Mesendoderm (in vitro differentiated cells): ENCODE results near the gene RPL36AL.
A peak's percentile ranks its signal among the peaks of the same experiment; 100 is the strongest.

ENCODE experiments used
- DNase-seq: peaks from one replicate; pipeline ENCODE4 v3.0.0; 2013
- H2AK5ac ChIP-seq: 2 replicates; pipeline ENCODE4 v1.6.1; 2013; ENCODE audit warnings: low read length, inconsistent platforms
- H2BK120ac ChIP-seq: 2 replicates; pipeline ENCODE4 v1.6.1; 2013; ENCODE audit warnings: low read depth, mild to moderate bottlenecking, low read length, moderate library complexity, mixed read lengths
- H2BK15ac ChIP-seq: replicated peaks from 2 replicates; pipeline ENCODE4 v1.6.1; 2013; ENCODE audit warnings: low read depth, mild to moderate bottlenecking, moderate library complexity
- H2BK5ac ChIP-seq: 2 replicates; pipeline ENCODE4 v1.6.1; 2013; ENCODE audit warnings: low read length, inconsistent platforms
- H3K18ac ChIP-seq: 2 replicates; pipeline ENCODE4 v1.6.1; 2013; ENCODE audit warnings: mild to moderate bottlenecking, low read length, mixed read lengths
- H3K23ac ChIP-seq: one replicate; pipeline ENCODE4 v1.6.1; 2013; ENCODE audit warnings: low read length
- H3K27ac ChIP-seq: 2 replicates; pipeline ENCODE4 v1.5.1; 2013; ENCODE audit warnings: low read depth, mild to moderate bottlenecking, inconsistent platforms, low read length, moderate library complexity
- H3K27me3 ChIP-seq: 2 replicates; pipeline ENCODE4 v1.6.1; 2013; ENCODE audit warnings: low read length, control low read depth, mild to moderate bottlenecking, inconsistent platforms; ENCODE audit not compliant: insufficient read depth, poor library complexity
- H3K36me3 ChIP-seq: 2 replicates; pipeline ENCODE4 v1.6.1; 2013; ENCODE audit warnings: low read length, inconsistent platforms; ENCODE audit not compliant: control insufficient read depth, insufficient read depth
- H3K4ac ChIP-seq: one replicate; pipeline ENCODE4 v1.6.1; 2013; ENCODE audit warnings: low read depth, mild to moderate bottlenecking, low read length, moderate library complexity
- H3K4me1 ChIP-seq: 2 replicates; pipeline ENCODE4 v1.6.1; 2013; ENCODE audit warnings: low read depth, low read length, inconsistent platforms; ENCODE audit not compliant: control insufficient read depth
- H3K4me2 ChIP-seq: 2 replicates; pipeline ENCODE4 v1.6.1; 2013; ENCODE audit warnings: low read length
- H3K4me3 ChIP-seq: 2 replicates; pipeline ENCODE4 v1.5.1; 2013; ENCODE audit warnings: mild to moderate bottlenecking, low read length
- H3K56ac ChIP-seq: one replicate; pipeline ENCODE4 v1.6.1; 2013; ENCODE audit warnings: low read length
- H3K79me1 ChIP-seq: 2 replicates; pipeline ENCODE4 v1.6.1; 2013; ENCODE audit warnings: low read length, inconsistent platforms
- H3K79me2 ChIP-seq: 2 replicates; pipeline ENCODE4 v1.6.1; 2013; ENCODE audit warnings: mild to moderate bottlenecking, low read length; ENCODE audit not compliant: control insufficient read depth, insufficient read depth
- H3K9ac ChIP-seq: 2 replicates; pipeline ENCODE4 v1.6.1; 2013; ENCODE audit warnings: low read length, inconsistent platforms
- H4K5ac ChIP-seq: one replicate; pipeline ENCODE4 v1.6.1; 2013; ENCODE audit warnings: low read length
- H4K8ac ChIP-seq: one replicate; pipeline ENCODE4 v1.6.1; 2013; ENCODE audit warnings: low read depth, mild to moderate bottlenecking, control low read depth, low read length, moderate library complexity
- WGBS: extraction: QIAGEN DNeasy Blood & Tissue Kit; methylation state at CpG from one replicate; pipeline ENCODE4 v1.1.7; 2013; ENCODE audit warnings: low lambda C conversion rate, missing lambda C conversion rate; ENCODE audit not compliant: insufficient coverage; ENCODE audit errors: extremely low coverage; 5-methylcytosine and 5-hydroxymethylcytosine counted together

Gene RPL36AL

GRCh38 chr14:49614196-49614595 is 6.2 kb downstream of the RPL36AL start:
- Histone ChIP-seq H3K4ac (no peak overlapping the region), H4K5ac (no peak overlapping the region), H2BK120ac (no peak overlapping the region), H3K4me2 (no peak overlapping the region), H2BK5ac (no peak overlapping the region), H3K27me3 (no peaks in the 10 kb centered on the region), H3K18ac (no peak overlapping the region), H3K4me1 (no peaks in the 10 kb centered on the region), H2AK5ac (no peak overlapping the region), H4K8ac (no peak overlapping the region), H2BK15ac (no peak overlapping the region), H3K79me2 (peaks cover 6% of the 10 kb centered on the region), H3K79me1 (peaks cover 2% of the 10 kb centered on the region), H3K56ac (no peak overlapping the region), H3K4me3 (no peak overlapping the region), H3K27ac (no peak overlapping the region), H3K23ac (no peak overlapping the region), H3K36me3 (peaks cover 3% of the 10 kb centered on the region), H3K9ac (no peak overlapping the region)
- no peak for DNase-seq
- WGBS: no CpG with 5 or more reads among the region's 2 CpGs

DNA sequence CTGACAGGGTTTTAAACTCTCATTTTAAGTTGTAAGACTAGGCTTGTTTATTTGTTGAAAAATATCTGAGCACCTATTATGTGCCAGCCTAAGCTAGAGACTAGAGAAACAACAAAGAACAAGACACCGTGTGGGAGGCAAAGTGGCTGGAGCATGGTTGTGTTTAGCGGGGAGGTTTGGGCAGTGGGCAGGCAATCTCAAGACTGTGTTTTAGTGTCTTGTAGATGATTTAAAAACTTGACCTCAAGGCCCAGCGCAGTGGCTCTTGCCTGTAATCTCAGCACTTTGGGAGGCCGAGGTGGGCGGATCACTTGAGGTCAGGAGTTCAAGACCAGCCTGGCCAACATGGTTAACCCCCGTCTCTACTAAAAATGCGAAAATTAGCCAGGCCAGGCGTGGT is 7.8 kb downstream of the RPL36AL start:
- H3K4me3 ChIP-seq: no peak overlapping the region
- H4K8ac ChIP-seq: no peak overlapping the region
- H3K56ac ChIP-seq: no peak overlapping the region
- DNase-seq: no peak
- no peak overlapping the region for H2BK120ac ChIP-seq
- peaks cover 1% of the 10 kb centered on the region for H3K36me3 ChIP-seq
- H3K9ac ChIP-seq: no peak overlapping the region
- H4K5ac ChIP-seq: no peak overlapping the region
- H3K23ac ChIP-seq: no peak overlapping the region
- no peaks in the 10 kb centered on the region for H3K79me1 ChIP-seq
- H3K27ac ChIP-seq: no peak overlapping the region
- no peak overlapping the region for H3K4ac ChIP-seq
- no peaks in the 10 kb centered on the region for H3K27me3 ChIP-seq
- H2BK15ac ChIP-seq: no peak overlapping the region
- H3K4me2 ChIP-seq: no peak overlapping the region
- H2BK5ac ChIP-seq: no peak overlapping the region
- H3K79me2 ChIP-seq: no peaks in the 10 kb centered on the region
- WGBS: no CpG with 5 or more reads among the region's 8 CpGs
- H3K4me1 ChIP-seq: no peaks in the 10 kb centered on the region
- H2AK5ac ChIP-seq: no peak overlapping the region
- H3K18ac ChIP-seq: no peak overlapping the region

GRCh38 chr14:49612251-49612650 is 8.2 kb downstream of the RPL36AL start:
- Histone ChIP-seq H3K79me2 (no peaks in the 10 kb centered on the region), H3K36me3 (peaks cover 1% of the 10 kb centered on the region), H2BK5ac (no peak overlapping the region), H3K56ac (no peak overlapping the region), H3K4ac (no peak overlapping the region), H4K5ac (no peak overlapping the region), H3K27ac (no peak overlapping the region), H3K79me1 (no peaks in the 10 kb centered on the region), H3K9ac (no peak overlapping the region), H3K18ac (no peak overlapping the region), H2AK5ac (no peak overlapping the region), H3K4me3 (no peak overlapping the region), H2BK15ac (no peak overlapping the region), H4K8ac (no peak overlapping the region), H2BK120ac (no peak overlapping the region), H3K4me1 (no peaks in the 10 kb centered on the region), H3K23ac (no peak overlapping the region), H3K4me2 (no peak overlapping the region), H3K27me3 (no peaks in the 10 kb centered on the region)
- WGBS: no CpG with 5 or more reads among the region's 4 CpGs
- no peak for DNase-seq

- Histone ChIP-seq H4K5ac (no peak overlapping the region), H3K79me1 (no peaks in the 10 kb centered on the region), H2BK5ac (no peak overlapping the region), H3K27me3 (no peaks in the 10 kb centered on the region), H2AK5ac (no peak overlapping the region), H3K27ac (no peak overlapping the region), H3K9ac (no peak overlapping the region), H3K23ac (no peak overlapping the region), H3K4me2 (no peak overlapping the region), H3K4me3 (no peak overlapping the region), H3K79me2 (no peaks in the 10 kb centered on the region), H4K8ac (no peak overlapping the region), H3K36me3 (no peaks in the 10 kb centered on the region), H2BK15ac (no peak overlapping the region), H3K56ac (no peak overlapping the region), H3K4me1 (no peaks in the 10 kb centered on the region), H3K18ac (no peak overlapping the region), H3K4ac (no peak overlapping the region), H2BK120ac (no peak overlapping the region)
- no peak for DNase-seq
- WGBS: no CpG with 5 or more reads among the region's 6 CpGs
Measured at GRCh38 chr14:49607583-49607982, 12.8 kb downstream of the RPL36AL start.

GRCh38 chr14:49598485-49599300 is 21.7 kb downstream of the RPL36AL start, which contains the start of gene LRR1:
Gene LRR1, plus strand, starts transcription at chr14:49598940. Its CDS starts 81 bp downstream, at chr14:49599021.
- H2BK15ac ChIP-seq: no peak within 1 kb of the TSS
- no peaks in the 10 kb centered on the region for H3K36me3 ChIP-seq
- H4K8ac ChIP-seq: no peak within 1 kb of the TSS
- H3K4ac ChIP-seq: peak within 1 kb of the TSS; percentile 89
- H3K18ac ChIP-seq: peak within 1 kb of the TSS; percentile 1
- no CpG with 5 or more reads among the region's 77 CpGs for WGBS
- H4K5ac ChIP-seq: no peak within 1 kb of the TSS
- H3K9ac ChIP-seq: peak within 1 kb of the TSS; percentile 99
- H3K4me1 ChIP-seq: no peaks in the 10 kb centered on the region
- peak; percentile 92 for DNase-seq
- H3K56ac ChIP-seq: peak within 1 kb of the TSS; percentile 99
- no peak within 1 kb of the TSS for H2AK5ac ChIP-seq
- peak within 1 kb of the TSS; percentile 86 for H3K4me3 ChIP-seq
- H3K79me1 ChIP-seq: peaks cover 2% of the 10 kb centered on the region
- H2BK5ac ChIP-seq: peak within 1 kb of the TSS; percentile 71
- peaks cover 7% of the 10 kb centered on the region for H3K79me2 ChIP-seq
- H3K4me2 ChIP-seq: peak within 1 kb of the TSS; percentile 75
- H3K27ac ChIP-seq: peak within 1 kb of the TSS; percentile 71
- peak within 1 kb of the TSS; percentile 48 for H2BK120ac ChIP-seq
- no peaks in the 10 kb centered on the region for H3K27me3 ChIP-seq
- H3K23ac ChIP-seq: peak within 1 kb of the TSS; percentile 90

- peak overlapping the region; percentile 99 for H3K9ac ChIP-seq
- no peak overlapping the region for H3K4ac ChIP-seq
- H3K56ac ChIP-seq: peak overlapping the region; percentile 99
- peak overlapping the region; percentile 71 for H3K27ac ChIP-seq
- no peak overlapping the region for H2BK120ac ChIP-seq
- no peak overlapping the region for H2BK15ac ChIP-seq
- WGBS: no CpG with 5 or more reads among the region's 15 CpGs
- no peak overlapping the region for H4K8ac ChIP-seq
- H4K5ac ChIP-seq: no peak overlapping the region
- H2AK5ac ChIP-seq: no peak overlapping the region
- no peaks in the 10 kb centered on the region for H3K27me3 ChIP-seq
- H3K79me1 ChIP-seq: peaks cover 2% of the 10 kb centered on the region
- H3K79me2 ChIP-seq: peaks cover 7% of the 10 kb centered on the region
- H3K4me1 ChIP-seq: no peaks in the 10 kb centered on the region
- no peak for DNase-seq
- H3K23ac ChIP-seq: peak overlapping the region; percentile 7
- peak overlapping the region; percentile 86 for H3K4me3 ChIP-seq
- H3K18ac ChIP-seq: no peak overlapping the region
- H3K36me3 ChIP-seq: no peaks in the 10 kb centered on the region
- no peak overlapping the region for H2BK5ac ChIP-seq
- peak overlapping the region; percentile 75 for H3K4me2 ChIP-seq
Measured at GRCh38 chr14:49598189-49598484, 22.3 kb downstream of the RPL36AL start.
